Suppressor macrophage (primary cell): ENCODE results near the gene NFIX.
"Not testable (repeated sequence)": the region's sequence is repeated elsewhere in the genome, so short reads cannot be mapped to it uniquely, and the experiment has no call there.

ENCODE experiments used
- DNase-seq, 4 experiments: peaks; one replicate each; pipeline ENCODE4 v3.0.0-alpha.2; 2020 to 2022

NFIX gene

DNA sequence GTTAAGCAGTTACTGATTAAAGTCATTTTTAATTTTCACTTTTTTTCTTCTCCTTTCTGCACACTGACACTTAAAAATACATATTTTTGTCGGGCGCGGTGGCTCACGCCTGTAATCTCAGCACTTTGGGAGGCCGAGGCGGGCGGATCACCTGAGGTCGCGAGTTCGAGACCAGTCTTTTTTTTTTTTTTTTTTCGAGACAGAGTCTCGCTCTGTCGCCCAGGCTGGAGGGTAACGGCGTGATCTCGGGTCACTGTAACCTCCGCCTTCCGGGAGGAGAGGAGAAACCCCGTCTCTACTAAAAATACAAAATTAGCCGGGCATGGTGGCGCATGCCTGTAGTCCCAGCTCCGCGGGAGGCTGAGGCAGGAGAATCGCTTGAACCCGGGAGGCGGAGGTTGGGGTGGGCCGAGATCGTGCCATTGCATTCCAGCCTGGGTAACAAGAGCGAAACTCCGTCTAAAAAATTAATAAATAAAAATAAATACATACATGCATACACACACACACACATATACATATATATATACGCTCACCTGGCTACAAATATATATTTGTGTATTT, 37.8 kb upstream of the NFIX start:
- not testable (repeated sequence) for DNase-seq

DNA sequence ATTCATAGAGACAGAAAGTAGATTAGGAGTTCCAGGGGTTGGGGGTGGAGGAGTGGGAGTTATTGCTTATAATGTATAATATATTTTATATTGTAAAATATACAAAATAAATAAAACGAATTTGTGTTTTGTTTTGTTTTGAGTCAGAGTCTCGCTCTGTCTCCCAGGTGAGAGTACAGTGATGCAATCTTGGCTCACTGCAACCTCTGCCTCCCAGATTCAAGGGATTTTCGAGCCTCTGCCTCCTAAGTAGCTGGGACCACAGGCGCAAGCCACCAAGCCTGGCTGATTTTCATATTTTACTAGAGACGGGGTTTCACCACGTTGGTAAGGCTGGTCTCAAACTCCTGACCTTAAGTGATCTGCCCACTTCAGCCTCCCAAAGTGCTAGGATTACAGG, 35.8 kb upstream of the NFIX start:
- DNase-seq, result no peak

GRCh38 chr19:12965017-12965811, 30.1 kb upstream of the NFIX start:
- peak; percentile 80 to 90 (median 88) for DNase-seq

GRCh38 chr19:12965812-12966135, 29.5 kb upstream of the NFIX start:
- no peak for DNase-seq

GRCh38 chr19:12967907-12968306, 27.4 kb upstream of the NFIX start:
- DNase-seq, result no peak

GRCh38 chr19:12969292-12969988, 25.8 kb upstream of the NFIX start, which contains the start of gene DAND5:
TSS of gene DAND5 (plus strand) at chr19:12969576. CDS start at chr19:12969661, 85 bp downstream.
- no peak for DNase-seq

DNA sequence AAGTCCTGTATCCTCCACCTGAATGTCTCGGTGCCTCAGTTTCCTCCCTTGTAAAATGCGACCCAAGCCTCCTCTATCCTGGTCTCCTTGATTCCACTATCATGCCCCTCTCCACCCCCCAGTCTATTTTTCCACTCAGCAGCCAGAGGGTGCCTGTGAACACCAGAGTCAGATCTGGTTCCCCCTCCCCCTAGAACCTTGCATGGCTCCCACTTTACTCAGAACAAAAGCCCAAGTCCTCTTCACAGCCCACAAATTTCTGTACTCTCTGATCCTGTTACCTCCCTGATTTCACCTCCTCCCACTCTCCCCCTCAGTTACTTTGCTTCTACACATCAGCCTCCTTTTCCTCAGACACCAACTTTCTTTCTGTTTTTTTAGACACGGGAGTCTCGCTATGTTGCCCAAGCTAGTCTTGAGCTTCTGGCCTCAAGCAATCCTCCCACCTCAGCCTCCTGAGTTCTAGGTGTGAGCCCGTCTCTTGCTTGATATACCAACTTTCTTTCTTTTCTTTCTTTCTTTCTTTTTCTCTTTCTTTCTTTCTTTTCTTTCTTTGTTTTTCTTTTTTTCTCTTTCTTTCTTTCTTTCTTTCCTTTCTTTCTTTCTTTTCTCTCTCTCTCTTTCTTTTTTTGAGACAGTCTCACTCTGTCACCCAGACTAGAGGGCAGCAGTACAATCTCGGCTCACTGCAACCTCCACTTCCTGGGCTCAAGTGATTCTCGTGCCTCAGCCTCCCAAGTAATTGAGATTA, 25.0 kb upstream of the NFIX start:
- DNase-seq, result no peak

- DNase-seq, result no peak
These were observed 22.0 kb upstream of the NFIX start for GRCh38 chr19:12973236-12973635.

GRCh38 chr19:12974301-12975220, 20.7 kb upstream of the NFIX start:
- no peak for DNase-seq

GRCh38 chr19:12975221-12975741, 20.0 kb upstream of the NFIX start:
- DNase-seq, result no peak

- DNase-seq, result not testable (repeated sequence)
These were observed 19.2 kb upstream of the NFIX start for GRCh38 chr19:12976109-12976508.

DNA sequence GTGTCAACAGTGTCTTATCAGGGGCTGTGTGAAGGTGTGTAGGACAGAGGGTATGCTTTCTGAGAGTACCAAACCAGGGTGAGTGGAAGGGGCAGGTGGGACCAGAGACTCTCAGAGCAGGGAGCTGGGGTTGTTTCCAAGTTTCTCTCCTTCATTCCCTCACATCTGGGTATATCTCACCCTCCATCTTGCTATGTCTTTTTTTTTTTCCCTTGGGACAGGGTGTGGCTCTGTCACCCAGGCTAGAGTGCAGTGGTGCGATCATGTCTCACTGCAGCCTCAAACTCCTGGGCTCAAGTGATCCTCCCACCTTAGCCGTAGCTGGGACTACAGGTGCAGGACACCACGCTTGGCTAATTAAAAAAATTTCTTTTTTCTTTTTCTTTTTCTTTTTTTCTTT, 15.3 kb upstream of the NFIX start:
- DNase-seq, result no peak

DNA sequence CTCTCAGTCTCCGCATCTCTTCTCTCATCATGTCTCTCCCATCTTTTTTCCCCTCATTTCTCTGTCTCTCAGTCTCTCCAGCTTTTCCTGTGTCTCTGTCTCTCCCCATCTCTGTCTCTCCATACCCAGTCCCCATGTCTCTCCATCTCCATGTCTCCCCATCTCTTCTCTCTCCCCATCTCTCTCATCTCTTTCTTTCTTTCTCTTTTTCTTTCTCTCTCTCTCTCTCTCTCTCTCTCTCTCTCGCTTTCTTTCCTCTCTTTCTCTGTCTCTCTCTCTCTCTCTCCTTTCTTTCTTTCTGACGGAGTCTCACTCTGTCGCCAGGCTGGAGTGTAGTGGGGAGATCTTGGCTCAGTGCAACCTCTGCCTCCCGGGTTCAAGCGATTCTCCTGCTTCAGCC, 12.6 kb upstream of the NFIX start:
- DNase-seq, result no peak

DNA sequence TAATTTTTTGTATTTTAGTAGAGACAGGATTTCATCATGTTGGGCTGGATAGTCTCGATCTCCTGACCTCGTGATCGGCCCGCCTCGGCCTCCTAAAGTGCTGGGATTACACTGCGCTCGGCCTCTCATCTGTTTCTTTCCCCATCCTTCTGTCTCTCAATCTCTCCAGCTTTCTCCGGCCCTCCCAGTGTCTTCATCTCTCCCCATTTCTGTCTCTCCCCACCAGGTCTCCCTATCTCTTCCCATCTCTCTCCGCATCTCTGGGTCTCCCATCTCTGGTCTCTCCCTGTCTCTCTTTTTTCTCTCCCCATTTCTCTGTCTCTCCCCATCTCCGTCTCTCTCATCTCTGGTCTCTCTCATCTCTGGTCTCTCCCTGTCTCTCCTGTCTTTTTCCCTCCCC, 12.2 kb upstream of the NFIX start:
- no peak for DNase-seq

DNA sequence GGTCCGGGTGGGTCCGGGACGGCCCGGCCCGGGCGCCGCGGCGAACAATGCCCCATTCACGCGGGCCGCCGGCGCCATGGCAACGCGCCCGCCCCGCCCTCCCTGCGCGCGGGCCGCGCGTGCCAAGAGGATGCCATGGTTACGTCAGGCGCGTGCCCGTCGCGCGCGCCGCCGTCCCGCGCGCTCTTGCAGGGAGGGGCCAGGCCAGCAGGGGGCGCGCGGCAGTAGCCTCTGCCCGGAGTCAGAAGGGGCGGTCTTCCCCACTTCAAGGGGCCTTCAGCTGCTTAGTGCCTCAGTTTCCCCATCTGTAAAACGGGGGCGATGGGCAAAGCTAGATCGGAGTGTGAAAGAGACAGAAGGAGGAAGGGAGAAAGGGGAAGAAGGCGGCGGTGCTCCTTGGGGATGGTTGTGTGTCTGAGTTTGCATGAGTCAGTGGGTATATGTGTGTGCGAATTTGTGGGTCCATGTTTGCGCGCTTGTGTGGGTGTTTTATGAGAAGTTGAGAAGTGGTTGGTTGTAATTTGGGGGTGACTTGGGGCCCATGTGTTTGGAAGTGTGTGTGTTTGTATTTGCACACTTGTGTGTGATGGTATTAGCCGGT, 11.6 kb upstream of the NFIX start:
- peak; percentile 73 to 92 (median 86) for DNase-seq

DNA sequence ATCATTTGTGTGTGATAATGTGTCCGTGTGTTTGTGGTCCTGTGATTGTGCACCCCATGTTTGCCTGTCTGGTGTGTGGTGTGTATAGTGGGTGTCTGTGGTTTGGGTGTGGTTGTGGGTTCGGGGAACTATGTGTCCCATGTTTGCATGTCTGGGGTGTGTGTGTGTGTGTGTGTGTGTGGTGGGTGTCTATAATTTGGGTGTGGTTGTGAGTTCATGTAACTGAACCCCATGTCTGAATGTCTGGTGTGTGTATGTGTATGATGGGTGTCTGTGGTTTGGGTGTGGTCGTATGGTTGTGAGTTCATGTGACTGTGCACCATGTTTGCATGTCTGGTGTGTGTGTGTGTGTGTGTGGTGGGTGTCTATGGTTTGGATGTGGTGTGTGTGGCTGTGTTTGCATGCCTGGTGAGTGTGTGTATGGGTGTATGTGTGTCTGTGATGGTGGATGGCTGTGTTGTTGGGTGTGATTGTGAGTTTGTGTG, 11.1 kb upstream of the NFIX start:
- no peak for DNase-seq

DNA sequence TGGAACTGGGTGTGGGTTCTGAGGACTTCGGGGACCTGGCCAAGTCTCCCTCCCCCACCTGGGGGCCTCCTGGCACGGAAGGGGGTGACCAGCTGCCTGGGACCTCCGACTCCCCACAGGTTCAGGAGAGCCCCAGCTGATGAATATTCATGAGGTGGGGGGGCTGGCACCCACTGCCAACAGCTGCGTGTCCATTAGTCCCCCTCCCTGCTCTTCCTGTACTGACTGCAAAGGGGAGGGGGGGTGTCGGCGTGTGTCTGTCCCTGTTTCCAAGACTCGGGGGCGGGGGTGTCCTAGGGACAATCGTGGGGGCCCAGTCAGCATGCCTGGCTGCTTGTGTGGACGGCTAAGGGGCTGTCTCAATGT, 10.6 kb upstream of the NFIX start:
- DNase-seq, result no peak

- DNase-seq, result peak; percentile 8 to 49 (median 16)
These were observed 10.1 kb upstream of the NFIX start for GRCh38 chr19:12985049-12985776.

GRCh38 chr19:12986726-12987125, 8.5 kb upstream of the NFIX start:
- no peak for DNase-seq

GRCh38 chr19:12987190-12987589, 8.1 kb upstream of the NFIX start:
- no peak for DNase-seq

DNA sequence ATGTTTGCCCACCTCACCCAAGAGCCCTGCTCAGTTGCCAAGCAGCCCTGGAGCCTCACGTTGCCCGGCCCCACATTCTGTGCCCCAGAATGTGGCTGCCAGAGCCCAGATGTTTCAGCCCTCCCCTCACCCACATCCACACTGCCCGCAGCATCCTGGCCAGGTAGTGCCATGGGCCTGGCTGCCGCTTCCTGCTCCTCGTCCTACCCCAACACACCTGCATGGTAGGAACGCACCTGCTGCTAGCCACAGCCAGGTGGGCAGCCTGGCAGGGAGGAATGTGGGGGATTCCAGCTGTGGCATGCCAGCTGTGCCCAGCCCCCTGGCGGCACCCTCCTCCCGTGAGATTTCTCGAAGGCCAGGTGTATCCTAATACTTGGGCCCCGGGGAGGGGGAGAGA, 7.5 kb upstream of the NFIX start:
- DNase-seq, result no peak
